ENCODE measurements around the gene LMTK2. TPM values are rescaled to one million over a fixed set of nuclear protein-coding genes. Genes with fewer than 3 reads are reported as not detected.

LMTK2 gene
- total RNA-seq, 2 experiments from 2014 or later = 11.4 to 13.1 TPM

DNA sequence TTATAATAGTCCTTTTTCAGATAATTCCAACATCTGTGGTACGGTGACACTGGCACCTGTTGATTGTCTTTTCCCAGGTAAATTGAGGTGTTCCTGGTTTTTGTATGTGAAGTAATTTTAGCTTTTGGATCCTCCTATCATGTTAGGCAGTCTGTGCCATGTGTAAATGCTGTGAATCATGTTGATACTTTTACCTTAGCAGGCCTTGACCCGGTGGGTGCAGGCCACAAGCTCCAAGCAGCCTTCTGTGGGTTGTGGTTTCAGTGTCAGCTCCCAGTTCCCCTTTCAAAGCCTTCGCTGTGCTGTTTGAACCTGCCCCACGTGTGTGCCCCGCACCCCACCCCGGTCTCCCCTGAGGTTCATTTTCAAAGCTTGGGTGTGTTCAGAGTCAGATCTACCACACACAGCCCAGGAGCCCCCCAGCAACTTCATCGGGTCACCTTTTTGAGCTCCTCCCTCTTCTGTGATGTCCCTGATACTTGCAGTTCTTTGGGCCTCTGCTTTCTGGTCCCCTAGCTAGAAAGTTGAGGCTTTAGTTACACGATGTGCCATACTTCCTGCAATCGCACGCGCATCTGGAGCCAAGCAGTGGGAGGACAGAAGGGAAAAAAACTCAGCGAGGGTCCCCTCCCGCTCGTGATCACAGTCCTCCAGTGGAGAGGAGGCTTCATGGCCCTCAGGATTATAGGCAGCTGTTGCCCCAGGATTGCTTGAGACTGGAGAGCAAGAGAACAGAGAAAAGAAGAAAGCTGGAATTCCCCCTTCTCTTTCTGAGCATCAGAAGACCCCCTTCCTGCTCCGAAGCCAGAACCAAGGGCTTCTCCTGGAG is 95.9 kb downstream of the LMTK2 start:
- intact Hi-C loops (cut with micrococcal nuclease) = loop anchor here (1.0 to 2.0 kb wide), 5 partner anchors 27 to 198 kb away; partner anchors contain the start of genes BAIAP2L1, BRI3 and TECPR1
- CTCF ChIA-PET = interaction anchor here (0.6 to 1.5 kb wide), 4 partner anchors 34 to 261 kb away, joined by 3 to 7 read pairs (median 5); no protein-coding TSS in a partner anchor
- Mint-ChIP-seq H3K36me3 (ENCODE audit: low read depth) (peaks cover 26% of the 10 kb centered on the region), H3K9me3 (peaks cover 8% of the 10 kb centered on the region), H3K4me3 (peak overlapping the region; percentile 61), H3K27me3 (ENCODE audit: low read depth) (no peaks in the 10 kb centered on the region), H3K27ac (peak overlapping the region; percentile 71), H3K4me1 (ENCODE audit: low read depth) (peaks cover 60% of the 10 kb centered on the region)
- DNase-seq = peak; percentile 81

DNA sequence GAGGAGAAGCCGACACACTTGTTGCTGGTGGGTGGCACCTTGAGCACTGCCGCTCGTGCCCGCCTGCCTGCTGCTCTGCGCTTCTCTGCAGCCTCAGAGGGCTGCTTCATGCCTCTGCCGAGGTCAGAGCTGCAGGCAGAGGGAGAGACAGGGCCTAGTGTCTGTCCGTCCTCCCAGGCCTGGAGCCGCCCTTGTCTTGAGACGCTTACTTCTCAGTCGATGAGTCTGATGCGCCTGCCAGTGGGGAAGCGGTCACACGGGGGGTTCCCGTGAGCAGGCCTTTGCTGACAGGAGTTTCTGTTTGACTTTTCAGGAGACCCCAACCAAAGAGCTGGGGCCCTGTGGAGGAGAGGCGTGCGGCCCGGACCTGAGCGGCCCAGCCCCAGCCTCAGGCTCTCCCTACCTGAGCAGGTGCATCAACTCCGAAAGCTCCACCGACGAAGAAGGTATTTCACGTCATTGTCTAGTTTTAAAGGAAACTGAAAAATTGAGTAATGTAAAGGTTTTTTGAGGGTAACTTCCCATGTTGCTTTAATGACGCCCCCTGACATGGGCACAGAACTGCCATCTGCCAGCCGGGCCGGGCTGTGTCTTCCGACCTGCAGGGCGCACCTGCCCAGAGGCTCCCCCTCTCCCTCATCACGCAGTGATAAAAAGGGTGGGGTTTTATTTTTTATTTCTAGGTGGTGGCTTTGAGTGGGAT is 96.8 kb downstream of the LMTK2 start:
- no peak for DNase-seq
- H3K27ac Mint-ChIP-seq = peak overlapping the region; percentile 24

DNA sequence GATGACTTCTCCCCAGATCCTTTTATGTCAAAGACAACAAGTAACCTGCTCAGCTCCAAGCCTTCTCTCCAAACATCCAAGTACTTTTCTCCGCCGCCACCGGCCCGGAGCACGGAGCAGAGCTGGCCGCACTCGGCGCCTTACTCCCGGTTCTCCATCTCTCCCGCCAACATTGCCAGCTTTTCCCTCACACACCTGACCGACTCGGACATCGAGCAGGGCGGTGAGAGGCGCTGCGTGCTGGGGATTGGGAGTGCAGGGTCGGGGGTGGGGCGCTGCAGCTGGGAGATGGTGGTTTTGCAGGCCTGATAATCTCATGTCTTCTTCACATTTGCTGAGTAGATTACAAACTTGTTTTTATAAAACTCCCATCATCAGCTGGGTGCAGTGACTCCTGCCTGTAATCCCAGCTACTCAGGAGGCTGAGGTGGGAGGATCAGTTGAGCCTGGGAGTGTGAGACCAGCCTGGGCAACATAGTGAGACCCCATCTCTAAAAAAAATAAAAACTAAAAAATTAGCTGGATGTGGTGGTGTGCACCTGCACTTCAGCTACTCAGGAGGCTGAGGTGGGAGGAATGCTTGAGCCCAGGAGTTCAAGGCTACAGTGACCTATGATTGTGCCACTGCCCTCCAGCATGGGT is 97.4 kb downstream of the LMTK2 start:
- CTCF ChIA-PET = interaction anchor here (0.6 to 1.0 kb wide), 2 partner anchors 287 to 676 kb away, joined by 3 read pairs; no protein-coding TSS in a partner anchor
- no peak overlapping the region for H3K4me3 Mint-ChIP-seq
- DNase-seq = no peak
- no peaks in the 10 kb centered on the region for H3K27me3 Mint-ChIP-seq (ENCODE audit: low read depth)
- H3K27ac Mint-ChIP-seq = peak overlapping the region; percentile 50
- H3K4me1 Mint-ChIP-seq (ENCODE audit: low read depth) = peaks cover 57% of the 10 kb centered on the region
- intact Hi-C loops (cut with micrococcal nuclease) = loop anchor here (2.0 kb wide), 2 partner anchors 77 to 197 kb away; partner anchors contain the start of genes BAIAP2L1 and BRI3
- H3K36me3 Mint-ChIP-seq (ENCODE audit: low read depth) = peaks cover 21% of the 10 kb centered on the region
- peaks cover 5% of the 10 kb centered on the region for H3K9me3 Mint-ChIP-seq

More for the DNA sequence above, 96.8 kb downstream of the LMTK2 start:
- intact Hi-C loops (cut with micrococcal nuclease) = loop anchor here (2.0 kb wide), 2 partner anchors 77 to 197 kb away; partner anchors contain the start of genes BAIAP2L1 and BRI3
- H3K9me3 Mint-ChIP-seq = peaks cover 8% of the 10 kb centered on the region
- H3K27me3 Mint-ChIP-seq (ENCODE audit: low read depth) = no peaks in the 10 kb centered on the region
- CTCF ChIA-PET = interaction anchor here (0.6 to 1.5 kb wide), 4 partner anchors 35 to 676 kb away, joined by 3 to 7 read pairs (median 5); no protein-coding TSS in a partner anchor
- no peak overlapping the region for H3K4me3 Mint-ChIP-seq
- peaks cover 23% of the 10 kb centered on the region for H3K36me3 Mint-ChIP-seq (ENCODE audit: low read depth)
- H3K4me1 Mint-ChIP-seq (ENCODE audit: low read depth) = peaks cover 60% of the 10 kb centered on the region

DNA sequence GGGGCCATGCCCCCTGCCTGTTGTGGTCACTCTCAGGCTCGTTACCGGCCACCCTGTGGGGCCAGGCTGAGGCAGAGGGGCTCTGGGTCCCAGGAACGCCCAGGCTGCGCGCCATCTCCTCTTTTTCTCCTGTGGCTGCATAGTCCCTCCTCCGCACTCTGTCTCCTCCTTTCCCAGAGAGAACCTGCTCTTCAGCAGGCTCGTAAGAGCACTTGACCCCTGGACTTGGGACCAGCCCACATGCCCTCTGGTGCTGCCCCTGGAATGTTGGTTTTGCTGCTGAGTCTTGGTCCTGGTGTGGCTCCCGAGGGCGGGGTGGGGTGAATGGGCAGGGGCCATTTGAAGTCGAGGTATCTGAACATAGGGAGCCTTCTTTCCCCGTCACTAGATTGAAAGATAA is 98.0 kb downstream of the LMTK2 start:
- Mint-ChIP-seq H3K9me3 (peaks cover 2% of the 10 kb centered on the region), H3K27ac (peak overlapping the region; percentile 46), H3K36me3 (ENCODE audit: low read depth) (peaks cover 17% of the 10 kb centered on the region), H3K27me3 (ENCODE audit: low read depth) (no peaks in the 10 kb centered on the region), H3K4me3 (no peak overlapping the region), H3K4me1 (ENCODE audit: low read depth) (peaks cover 56% of the 10 kb centered on the region)
- intact Hi-C loops (cut with micrococcal nuclease) = no loop called here
- no peak for DNase-seq
- CTCF ChIA-PET = no interaction called here

DNA sequence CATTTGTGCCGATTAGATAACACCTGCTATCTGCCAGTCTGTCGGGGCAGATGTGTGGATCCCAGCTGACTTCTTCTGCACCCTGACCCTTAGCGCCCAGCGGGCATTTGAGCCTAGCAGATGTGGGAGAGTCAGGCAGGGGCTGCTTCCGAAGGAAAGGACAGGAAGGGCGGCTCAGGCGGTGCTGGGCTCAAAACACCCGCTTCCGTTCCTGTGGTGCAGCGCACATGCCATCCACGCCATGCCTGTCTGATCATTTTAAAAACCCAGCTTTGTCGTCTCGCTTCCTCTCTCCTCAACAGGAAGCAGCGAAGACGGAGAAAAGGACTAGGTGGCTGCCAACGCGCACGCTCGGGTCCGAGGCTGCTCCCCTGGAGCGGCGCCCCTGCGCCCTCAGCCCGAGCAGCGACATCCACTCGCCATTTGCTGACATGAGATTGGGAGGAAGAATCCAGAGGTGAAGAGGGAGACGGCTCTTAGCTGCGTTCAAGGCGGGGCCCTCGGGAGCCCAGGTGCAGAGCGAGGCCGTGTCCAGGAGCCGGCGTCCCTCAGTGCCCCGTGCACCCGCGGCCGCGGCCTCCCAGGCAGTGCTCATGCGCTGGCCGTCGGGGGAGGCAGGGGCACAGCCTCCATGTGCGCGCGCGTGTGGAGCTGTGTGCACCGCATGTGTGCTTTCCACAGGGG is 98.6 kb downstream of the LMTK2 start:
- H3K27me3 Mint-ChIP-seq (ENCODE audit: low read depth) = no peaks in the 10 kb centered on the region
- no peak overlapping the region for H3K4me3 Mint-ChIP-seq
- H3K27ac Mint-ChIP-seq = peak overlapping the region; percentile 46
- intact Hi-C loops (cut with micrococcal nuclease) = no loop called here
- no peak for DNase-seq
- H3K4me1 Mint-ChIP-seq (ENCODE audit: low read depth) = peaks cover 52% of the 10 kb centered on the region
- CTCF ChIA-PET = no interaction called here
- no peaks in the 10 kb centered on the region for H3K9me3 Mint-ChIP-seq
- peaks cover 14% of the 10 kb centered on the region for H3K36me3 Mint-ChIP-seq (ENCODE audit: low read depth)

DNA sequence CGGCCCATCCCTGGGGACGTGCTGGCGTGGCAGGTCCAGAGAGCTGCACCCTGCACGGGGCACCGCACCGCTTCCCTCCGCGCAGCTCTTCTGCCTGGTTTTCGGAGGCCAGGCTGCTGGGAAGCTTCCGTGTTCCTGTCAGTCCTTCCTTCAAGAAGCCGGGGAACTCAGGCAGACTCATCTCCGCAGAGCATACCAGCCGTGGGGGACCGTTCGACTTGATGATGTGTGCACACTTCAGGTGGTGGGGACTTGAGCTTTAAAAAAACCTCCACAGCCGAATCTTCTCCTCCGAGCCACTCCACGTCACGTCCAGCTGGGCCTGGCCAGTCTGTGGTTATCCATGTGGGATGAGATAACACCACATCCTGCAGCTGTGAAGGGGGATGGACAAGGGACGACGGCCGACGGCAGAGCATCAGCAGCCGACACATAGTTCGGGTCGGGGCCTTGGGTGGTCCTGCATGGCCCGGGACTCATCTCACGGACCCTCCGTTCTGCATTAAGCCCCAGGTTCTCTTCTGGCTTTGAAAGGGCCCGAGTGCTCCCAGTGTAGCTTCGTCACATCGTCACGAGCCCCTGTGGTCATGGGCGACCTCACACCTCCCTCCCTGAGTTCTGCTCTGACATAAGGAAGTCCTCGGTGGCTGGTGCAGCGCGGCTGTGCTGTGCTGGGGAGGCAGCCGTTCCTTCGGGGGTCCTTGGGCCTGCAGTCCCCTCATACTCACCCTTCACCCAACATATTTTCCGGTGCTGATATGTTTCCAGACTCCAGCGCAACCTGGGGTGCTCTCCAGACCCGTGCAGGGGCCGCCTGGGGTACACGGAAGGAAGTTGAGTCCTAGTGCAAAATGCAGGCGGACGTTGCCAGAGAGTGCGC is 100.0 kb downstream of the LMTK2 start:
- peaks cover 39% of the 10 kb centered on the region for H3K4me1 Mint-ChIP-seq (ENCODE audit: low read depth)
- H3K36me3 Mint-ChIP-seq (ENCODE audit: low read depth) = peaks cover 14% of the 10 kb centered on the region
- DNase-seq = no peak
- no peak overlapping the region for H3K27ac Mint-ChIP-seq
- H3K9me3 Mint-ChIP-seq = no peaks in the 10 kb centered on the region
- no peak overlapping the region for H3K4me3 Mint-ChIP-seq
- no peaks in the 10 kb centered on the region for H3K27me3 Mint-ChIP-seq (ENCODE audit: low read depth)
- intact Hi-C loops (cut with micrococcal nuclease) = no loop called here
- CTCF ChIA-PET = interaction anchor here (0.6 kb wide), 1 partner anchor 224 kb away, joined by 4 read pairs; no protein-coding TSS in a partner anchor

DNA sequence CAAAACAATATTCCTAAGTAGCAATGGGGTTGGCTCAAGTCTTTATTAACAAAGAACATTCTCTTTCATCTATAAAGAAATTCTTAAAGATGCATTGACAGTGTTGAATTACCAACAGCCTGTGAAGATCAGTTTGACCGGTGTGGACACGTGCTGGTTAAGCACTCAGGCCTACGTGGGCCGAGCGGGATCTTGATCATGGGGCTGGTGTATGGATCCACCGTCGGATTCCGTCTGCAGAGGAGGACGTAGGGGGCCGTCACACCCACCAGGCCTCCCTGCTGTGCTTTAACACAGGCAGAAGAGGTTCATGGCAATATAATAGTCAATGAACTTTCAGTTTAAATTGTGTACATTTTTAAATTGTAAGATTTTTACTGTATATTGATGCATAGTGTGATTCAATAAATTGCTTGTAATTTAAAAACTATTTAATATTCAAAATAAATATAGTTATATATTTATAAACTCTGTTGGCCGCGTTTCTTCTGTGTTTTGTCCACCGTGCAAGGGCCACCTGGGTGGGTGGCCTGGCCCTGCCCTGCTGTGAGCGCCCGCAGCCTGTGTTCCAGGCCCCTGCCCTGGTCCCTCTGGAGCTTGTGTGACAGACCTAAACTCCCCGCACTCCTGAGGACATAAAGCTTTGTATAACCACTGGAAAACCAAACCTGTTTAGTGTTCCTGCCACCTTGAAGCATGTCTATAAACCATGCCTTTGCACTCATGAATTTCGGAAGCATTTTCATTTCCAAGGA is 102.7 kb downstream of the LMTK2 start:
- H3K9me3 Mint-ChIP-seq = no peaks in the 10 kb centered on the region
- CTCF ChIA-PET = no interaction called here
- peak overlapping the region; percentile 54 for H3K4me3 Mint-ChIP-seq

DNA sequence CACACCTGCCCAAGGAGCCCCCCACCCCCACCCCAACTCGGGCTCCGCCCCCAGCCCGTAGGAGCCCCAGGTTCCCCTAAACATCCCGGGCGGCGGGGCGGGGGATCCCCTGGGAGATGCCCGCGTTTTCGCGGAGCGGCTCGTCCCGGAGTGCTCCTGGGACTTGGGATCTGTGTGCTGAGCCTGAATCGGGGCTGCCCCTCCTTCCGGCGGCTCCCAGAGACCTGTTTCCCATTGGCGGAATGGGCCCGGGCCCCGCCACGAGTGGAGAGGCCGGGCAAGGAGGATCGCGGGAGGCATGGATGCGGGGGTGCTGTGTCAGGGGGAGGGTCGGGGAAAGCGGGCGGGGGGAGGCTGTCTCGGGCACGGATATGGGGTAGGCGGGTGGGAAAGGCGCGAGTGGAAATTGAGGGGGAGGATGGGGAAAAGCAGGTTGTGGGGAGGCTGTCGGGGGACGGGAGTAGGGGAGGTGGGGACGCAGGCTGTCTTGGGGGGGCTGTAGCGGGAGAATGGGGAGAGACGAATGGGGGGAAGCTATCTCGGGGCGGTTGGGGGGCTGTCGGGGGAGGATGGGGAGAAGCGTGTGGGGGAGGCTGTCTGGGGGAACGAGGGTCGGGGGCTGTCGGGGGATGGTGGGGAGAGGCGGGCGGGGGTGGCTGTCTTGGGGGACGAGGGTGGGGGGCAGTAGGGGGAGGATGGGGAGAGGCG is 104.0 kb downstream of the LMTK2 start:
- intact Hi-C loops (cut with micrococcal nuclease) = loop anchor here (2.0 kb wide), 1 partner anchor 70 kb away; the partner anchor contains the start of gene BRI3
- H3K27ac Mint-ChIP-seq = no peak overlapping the region
- peaks cover 3% of the 10 kb centered on the region for H3K36me3 Mint-ChIP-seq (ENCODE audit: low read depth)
- DNase-seq = no peak
- CTCF ChIA-PET = no interaction called here
- H3K4me1 Mint-ChIP-seq (ENCODE audit: low read depth) = peaks cover 6% of the 10 kb centered on the region
- no peaks in the 10 kb centered on the region for H3K9me3 Mint-ChIP-seq
- peak overlapping the region; percentile 24 for H3K4me3 Mint-ChIP-seq
- H3K27me3 Mint-ChIP-seq (ENCODE audit: low read depth) = no peaks in the 10 kb centered on the region

More for the DNA sequence above, 102.7 kb downstream of the LMTK2 start:
- Mint-ChIP-seq H3K4me1 (ENCODE audit: low read depth) (peaks cover 16% of the 10 kb centered on the region), H3K27ac (no peak overlapping the region), H3K27me3 (ENCODE audit: low read depth) (no peaks in the 10 kb centered on the region), H3K36me3 (ENCODE audit: low read depth) (peaks cover 6% of the 10 kb centered on the region)
- intact Hi-C loops (cut with micrococcal nuclease) = no loop called here
- no peak for DNase-seq

DNA sequence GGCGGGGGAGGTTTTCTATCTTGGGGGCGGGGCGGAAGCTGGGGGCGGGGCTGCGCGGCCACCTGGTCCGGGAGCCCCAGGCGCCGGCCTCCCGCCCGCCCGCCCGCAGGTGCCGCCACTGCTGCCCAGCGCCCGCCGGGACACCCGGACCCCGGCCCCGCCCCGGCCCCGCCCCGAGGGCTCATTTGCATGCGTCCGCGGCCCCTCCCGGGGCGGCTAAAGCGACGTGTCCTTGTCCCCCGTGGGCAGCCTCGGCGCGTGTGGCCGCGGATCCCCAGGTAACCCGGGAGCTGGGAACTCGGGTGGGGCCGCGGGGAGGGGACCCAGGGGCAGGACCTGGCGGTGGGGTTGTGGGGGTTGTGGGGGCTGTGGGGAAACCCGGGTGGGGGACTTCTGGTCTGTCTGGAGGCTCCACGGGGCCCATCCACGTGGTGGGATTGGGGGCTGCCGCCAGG is 104.6 kb downstream of the LMTK2 start, which contains the start of gene BHLHA15:
TSS of gene BHLHA15 (plus strand) at position 219 of the 455 bp plus-strand sequence. CDS start 871 bp downstream, outside the sequence.
- H3K4me1 Mint-ChIP-seq (ENCODE audit: low read depth) = peaks cover 4% of the 10 kb centered on the region
- CTCF ChIA-PET = no interaction called here

More for the DNA sequence above, 104.6 kb downstream of the LMTK2 start, which contains the start of gene BHLHA15:
- no peak within 1 kb of the TSS for H3K27ac Mint-ChIP-seq
- peak within 1 kb of the TSS; percentile 59 for H3K4me3 Mint-ChIP-seq
- H3K9me3 Mint-ChIP-seq = no peaks in the 10 kb centered on the region
- peak; percentile 22 for DNase-seq
- intact Hi-C loops (cut with micrococcal nuclease) = loop anchor here (2.0 kb wide), 1 partner anchor 70 kb away; the partner anchor contains the start of gene BRI3
- peaks cover 3% of the 10 kb centered on the region for H3K36me3 Mint-ChIP-seq (ENCODE audit: low read depth)
- no peaks in the 10 kb centered on the region for H3K27me3 Mint-ChIP-seq (ENCODE audit: low read depth)
